Middle frontal gyrus (tissue), 1 donor: ENCODE results near the gene BMP2.

Experiments
- DNase-seq: peaks from one replicate; pipeline ENCODE4 v3.0.0-alpha.2; 2015; ENCODE audit warnings: low spot score; ENCODE audit errors: extremely low spot score

The BMP2 gene

DNA sequence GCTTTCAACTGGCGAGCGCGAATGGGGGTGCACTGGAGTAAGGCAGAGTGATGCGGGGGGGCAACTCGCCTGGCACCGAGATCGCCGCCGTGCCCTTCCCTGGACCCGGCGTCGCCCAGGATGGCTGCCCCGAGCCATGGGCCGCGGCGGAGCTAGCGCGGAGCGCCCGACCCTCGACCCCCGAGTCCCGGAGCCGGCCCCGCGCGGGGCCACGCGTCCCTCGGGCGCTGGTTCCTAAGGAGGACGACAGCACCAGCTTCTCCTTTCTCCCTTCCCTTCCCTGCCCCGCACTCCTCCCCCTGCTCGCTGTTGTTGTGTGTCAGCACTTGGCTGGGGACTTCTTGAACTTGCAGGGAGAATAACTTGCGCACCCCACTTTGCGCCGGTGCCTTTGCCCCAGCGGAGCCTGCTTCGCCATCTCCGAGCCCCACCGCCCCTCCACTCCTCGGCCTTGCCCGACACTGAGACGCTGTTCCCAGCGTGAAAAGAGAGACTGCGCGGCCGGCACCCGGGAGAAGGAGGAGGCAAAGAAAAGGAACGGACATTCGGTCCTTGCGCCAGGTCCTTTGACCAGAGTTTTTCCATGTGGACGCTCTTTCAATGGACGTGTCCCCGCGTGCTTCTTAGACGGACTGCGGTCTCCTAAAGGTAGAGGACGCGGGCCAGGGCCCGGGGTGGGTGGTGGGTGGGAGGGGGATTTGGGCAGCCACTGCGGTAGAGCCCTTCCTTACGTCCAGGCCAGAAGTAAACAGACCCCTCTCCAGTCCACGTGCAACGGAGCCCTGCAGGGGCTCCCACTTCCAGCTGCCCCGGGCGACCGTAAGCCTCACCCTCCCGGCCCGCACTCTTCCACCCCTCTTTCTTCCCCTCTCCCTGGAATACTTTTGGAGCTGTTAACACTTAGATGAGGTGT is 998 bp downstream of the BMP2 start:
- DNase-seq: no peak

DNA sequence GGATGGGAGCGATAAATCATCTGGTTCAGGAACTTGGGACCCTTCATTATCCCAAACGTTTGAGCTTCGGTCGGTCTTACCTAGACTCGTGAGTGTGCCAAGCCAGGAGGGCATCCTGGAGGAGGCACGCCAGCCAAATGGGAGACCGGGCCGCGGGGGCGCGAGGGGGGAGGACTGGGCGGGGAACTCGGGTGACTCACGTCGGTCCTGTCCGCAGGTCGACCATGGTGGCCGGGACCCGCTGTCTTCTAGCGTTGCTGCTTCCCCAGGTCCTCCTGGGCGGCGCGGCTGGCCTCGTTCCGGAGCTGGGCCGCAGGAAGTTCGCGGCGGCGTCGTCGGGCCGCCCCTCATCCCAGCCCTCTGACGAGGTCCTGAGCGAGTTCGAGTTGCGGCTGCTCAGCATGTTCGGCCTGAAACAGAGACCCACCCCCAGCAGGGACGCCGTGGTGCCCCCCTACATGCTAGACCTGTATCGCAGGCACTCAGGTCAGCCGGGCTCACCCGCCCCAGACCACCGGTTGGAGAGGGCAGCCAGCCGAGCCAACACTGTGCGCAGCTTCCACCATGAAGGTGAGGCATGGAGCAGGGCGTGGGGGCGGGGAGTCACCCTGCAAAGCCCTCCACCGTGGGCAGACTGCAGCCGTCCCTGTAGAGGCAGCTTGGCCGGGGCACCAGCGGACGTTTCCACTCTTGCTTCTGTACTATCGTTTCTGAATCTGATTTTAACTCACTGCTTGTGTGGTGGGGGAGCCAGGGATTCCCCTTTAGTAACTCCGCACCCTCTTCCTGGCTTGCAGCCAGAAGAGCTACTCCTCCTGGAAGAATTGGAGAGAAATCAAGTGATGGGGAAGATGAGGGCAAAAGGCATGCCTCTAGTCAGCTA is 2.7 kb downstream of the BMP2 start:
- DNase-seq: no peak

- no peak for DNase-seq
Observed at GRCh38 chr20:6770786-6771100, 3.3 kb downstream of the BMP2 start.

DNA sequence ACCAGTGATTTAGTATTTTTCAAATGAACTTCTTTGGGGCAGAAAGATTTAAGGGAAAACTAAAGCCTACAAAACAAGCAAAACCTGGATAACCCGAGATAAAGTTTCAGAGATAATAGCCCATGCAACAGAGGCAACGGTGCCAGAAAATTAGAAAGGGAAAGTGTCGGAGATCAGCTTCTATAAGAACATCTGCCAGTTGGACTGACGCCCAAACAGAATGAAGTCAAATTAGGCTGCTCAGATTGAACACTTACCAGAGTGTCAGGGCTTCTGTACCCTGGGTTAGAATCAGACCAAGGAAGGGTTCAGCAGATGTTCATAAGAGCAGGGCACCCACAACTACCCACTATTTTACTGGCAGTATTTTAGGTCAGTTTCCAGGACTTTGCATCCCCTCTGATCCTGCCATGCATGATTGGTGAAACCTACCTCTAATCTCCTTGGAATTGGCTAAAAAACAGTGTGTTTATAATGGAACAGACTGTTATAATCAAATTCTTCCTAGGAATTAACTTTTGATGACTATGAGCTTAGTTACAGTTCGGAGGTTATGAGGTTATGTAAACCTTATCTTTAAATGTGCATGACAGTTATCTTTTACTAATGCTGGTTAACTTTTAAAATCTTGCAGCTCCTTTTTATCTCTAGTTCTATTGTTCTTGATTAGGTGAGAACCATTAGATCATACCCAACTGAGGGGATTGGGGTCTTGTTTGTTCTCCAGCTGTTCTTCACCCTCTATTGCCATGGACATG is 13.1 kb downstream of the BMP2 start:
- DNase-seq: no peak

DNA sequence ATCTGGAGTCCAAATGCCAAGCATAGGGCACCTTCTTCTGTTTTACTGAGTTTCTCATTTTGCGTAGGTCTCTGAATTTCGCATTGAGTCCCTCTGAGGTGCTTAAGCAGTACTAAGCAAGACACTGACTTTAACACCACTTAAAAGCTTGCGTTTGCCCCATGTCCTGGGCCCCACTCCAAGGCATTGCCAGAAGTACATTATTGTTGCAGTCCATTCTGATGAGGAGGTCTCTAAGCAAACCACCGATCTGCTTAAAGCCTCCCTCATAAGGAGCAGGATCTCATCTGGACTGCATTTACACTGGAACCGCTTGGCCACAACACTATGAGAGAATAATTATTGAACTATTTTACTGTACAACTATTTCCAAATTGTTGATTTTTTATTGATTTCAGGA is 16.3 kb downstream of the BMP2 start:
- DNase-seq: no peak

GRCh38 chr20:6784210-6784631 is 16.7 kb downstream of the BMP2 start:
- no peak for DNase-seq

- no peak for DNase-seq
Observed at GRCh38 chr20:6784767-6785166, 17.3 kb downstream of the BMP2 start.

GRCh38 chr20:6786548-6786947 is 19.1 kb downstream of the BMP2 start:
- DNase-seq: no peak

DNA sequence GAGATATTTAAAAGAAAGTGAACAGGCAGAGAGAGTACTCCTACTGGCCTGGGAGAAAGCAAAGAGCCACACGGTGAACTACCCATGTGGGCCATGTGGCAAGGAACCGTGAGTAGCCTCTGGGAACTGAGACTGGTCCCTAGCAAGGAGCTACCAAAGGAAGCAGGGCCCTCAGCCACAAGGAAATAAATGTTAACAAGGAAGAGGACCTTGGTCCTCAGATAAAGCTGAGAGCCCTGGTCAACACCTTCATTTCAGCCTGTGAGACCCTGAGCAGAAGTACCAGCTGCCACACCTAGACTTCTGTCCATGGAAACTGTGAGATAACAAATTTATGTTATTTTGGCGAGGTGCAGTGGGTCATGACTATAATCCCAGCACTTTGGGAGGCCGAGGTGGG is 25.3 kb downstream of the BMP2 start:
- DNase-seq: no peak

- DNase-seq: peak; percentile 14
Observed at GRCh38 chr20:6802227-6802626, 34.7 kb downstream of the BMP2 start.

DNA sequence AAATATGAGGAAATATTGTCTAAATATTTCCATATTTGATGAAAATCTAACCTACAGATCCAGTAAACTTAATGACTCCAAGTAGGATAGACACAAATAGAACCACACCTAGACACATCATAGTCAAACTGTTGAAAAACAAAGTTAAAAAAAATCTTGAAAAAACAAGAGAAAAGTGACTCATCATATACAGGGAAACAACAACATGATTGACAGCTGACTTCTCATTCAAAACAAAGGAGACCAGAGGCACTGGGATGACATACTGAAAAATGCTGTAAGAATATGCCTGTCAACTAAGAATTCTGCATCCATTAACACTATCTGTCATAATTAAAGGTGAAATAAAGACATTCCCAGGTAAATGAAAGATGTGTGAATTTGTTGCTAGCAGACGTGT is 38.8 kb downstream of the BMP2 start:
- no peak for DNase-seq

DNA sequence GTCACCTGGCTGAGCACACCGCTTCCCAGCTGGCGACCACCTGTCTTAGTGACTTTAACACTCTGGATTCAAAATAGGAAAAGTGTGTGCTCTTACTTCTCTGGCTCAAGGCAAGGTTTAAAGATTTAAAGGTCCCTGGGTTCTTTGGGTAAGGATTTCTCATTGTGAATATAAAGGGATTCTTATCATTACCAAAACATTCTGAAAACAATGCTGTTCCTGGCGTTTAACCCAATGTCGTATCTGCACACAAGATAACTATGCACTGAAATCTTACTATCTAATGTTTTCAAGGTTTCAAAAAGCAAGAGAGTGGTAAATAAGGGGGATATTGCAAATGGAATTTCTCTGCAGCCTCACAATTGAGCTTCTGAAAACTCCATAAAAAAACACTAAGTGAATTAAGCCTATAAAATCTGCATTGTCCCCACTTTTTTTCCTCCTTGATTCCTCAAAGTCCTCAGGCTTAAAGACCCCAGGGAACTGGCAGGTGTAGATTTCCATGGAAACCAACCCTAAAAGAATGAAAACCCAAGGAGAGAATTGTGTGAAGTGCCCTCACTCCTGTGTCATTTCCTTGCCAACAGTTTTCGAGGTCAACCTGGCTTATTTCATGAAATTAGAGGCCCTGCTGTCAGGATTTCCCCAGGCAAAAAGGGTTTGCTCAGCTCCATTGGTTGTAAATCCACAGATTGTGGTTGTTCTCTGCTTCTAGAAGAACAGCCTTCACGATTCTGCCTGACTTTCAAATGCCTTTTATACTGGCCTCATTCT is 44.0 kb downstream of the BMP2 start:
- DNase-seq: no peak

DNA sequence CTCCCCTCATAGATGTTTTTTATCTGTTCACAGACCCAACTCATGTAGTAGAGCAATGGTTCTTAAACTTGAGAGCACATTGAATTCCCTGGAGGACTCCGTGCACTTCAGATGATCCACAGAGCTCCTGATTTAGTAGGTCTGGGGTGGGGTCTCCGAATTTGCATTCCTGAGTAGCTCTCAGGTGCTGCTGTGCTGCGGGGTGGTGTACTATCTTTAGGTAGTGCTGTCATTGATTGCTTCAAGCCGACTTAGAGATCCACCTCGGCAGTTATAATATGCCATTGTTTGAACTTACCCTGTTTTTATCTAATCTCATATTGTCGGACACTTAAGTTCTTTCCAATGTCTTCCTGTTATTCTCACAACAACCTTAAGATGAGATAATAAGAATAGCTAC is 45.0 kb downstream of the BMP2 start:
- no peak for DNase-seq

DNA sequence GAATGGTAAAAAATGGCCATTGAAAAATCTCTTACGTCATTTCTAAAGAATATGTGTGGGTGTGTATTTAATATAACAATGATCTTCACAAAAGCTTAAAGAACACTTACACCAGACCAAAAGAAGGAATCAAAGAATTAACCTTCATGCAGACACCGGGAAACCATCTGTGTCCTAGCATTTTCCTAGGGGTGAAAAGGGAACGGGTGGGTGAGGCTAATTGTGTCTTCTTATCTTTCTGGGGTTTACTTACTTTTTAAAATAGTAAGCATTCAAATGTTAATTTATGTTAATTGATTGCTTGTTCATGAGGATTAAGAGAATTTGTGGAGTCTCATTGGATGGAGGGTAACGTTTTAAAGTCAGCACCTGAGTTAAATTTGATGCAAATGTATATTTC is 47.5 kb downstream of the BMP2 start:
- DNase-seq: no peak

- no peak for DNase-seq
Observed at GRCh38 chr20:6818033-6818808, 50.7 kb downstream of the BMP2 start.

- no peak for DNase-seq
Observed at GRCh38 chr20:6819599-6819998, 52.1 kb downstream of the BMP2 start.

DNA sequence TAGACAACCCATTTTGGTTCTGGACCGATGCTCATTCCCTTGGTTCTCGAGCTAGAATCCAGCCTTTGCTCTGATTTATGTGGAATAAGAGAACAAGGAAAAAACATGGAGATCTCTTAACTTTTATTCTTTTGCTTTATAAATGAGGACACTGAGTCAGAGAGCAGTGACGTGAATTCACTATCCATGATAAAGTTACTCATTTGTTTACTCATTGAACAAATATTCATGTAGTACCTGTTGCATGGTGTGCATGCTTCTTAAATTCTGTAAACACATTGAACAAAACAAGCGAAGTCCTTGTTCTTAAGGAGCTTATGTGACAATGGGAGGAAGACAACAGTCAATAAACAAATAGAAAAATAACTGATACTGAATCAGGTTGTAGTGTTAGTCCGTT is 56.9 kb downstream of the BMP2 start:
- DNase-seq: no peak

GRCh38 chr20:6827472-6827871 is 60.0 kb downstream of the BMP2 start:
- no peak for DNase-seq

DNA sequence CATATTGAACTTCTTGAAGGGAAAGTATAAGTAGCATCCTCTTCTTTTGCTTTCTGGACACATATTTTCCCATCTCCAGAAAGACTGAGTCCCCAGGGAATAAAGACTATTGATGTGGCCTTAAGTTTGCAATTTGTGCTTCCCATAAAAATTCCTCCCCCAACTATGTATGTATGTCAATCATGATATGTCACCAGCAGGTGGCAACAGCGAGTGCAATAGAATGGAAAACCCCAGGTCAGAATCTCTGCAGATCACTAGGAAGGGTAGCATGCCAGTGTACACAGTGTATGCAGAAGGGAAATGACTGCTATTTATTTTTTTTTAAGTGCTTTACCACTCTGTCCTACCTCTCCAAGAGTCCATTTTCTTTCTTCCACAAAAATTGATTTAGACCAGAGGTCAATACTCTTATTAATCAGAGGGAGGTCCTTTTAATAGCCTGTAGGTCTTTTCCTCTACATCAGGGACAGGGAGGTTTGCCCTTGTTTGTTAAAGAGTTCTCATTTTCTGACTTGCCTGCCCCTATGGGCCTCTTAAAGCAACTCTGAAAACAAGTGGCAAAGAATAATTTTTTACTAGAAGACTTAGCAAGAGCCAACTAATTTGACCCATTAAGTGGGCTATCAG is 61.4 kb downstream of the BMP2 start:
- DNase-seq: peak; percentile 37
